Measurements from ENCODE around the gene MMP3.

The MMP3 gene

GRCh38 chr11:102849311-102849710, 5.9 kb upstream of the MMP3 start:
- TF ChIP-seq, protein P1, sequence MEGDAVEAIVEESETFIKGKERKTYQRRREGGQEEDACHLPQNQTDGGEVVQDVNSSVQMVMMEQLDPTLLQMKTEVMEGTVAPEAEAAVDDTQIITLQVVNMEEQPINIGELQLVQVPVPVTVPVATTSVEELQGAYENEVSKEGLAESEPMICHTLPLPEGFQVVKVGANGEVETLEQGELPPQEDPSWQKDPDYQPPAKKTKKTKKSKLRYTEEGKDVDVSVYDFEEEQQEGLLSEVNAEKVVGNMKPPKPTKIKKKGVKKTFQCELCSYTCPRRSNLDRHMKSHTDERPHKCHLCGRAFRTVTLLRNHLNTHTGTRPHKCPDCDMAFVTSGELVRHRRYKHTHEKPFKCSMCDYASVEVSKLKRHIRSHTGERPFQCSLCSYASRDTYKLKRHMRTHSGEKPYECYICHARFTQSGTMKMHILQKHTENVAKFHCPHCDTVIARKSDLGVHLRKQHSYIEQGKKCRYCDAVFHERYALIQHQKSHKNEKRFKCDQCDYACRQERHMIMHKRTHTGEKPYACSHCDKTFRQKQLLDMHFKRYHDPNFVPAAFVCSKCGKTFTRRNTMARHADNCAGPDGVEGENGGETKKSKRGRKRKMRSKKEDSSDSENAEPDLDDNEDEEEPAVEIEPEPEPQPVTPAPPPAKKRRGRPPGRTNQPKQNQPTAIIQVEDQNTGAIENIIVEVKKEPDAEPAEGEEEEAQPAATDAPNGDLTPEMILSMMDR (IDR thresholded peaks at IDR 0.05; ENCODE audit: insufficient read depth, low read depth, low read length, missing control alignments), result no peak
- no peak overlapping the region for H3K4me3 ChIP-seq (ENCODE audit: low read depth, low read length)
- DNase-seq (ENCODE audit: low read depth), result no peak

DNA sequence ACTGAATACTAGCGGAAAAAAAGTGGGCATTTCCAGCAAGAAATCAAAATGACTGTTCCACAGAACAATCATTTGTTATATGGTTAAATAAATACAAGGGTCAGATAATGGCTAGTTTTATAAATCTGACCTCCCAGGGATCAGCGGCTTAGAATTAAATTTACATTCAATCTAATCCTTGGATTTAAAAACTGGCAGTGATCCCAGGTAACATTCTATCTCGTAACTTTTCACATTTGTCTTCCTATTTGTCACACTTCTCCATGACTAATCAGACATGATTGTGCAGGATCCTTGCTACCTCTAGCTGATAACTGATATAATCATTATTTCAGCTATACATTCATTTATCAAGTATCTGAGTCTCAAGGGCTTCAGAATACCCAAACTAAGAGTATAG, 2.9 kb upstream of the MMP3 start:
- no peak overlapping the region for H3K4me3 ChIP-seq (ENCODE audit: low read depth, low read length)
- TF ChIP-seq, protein P1 (IDR thresholded peaks at IDR 0.05; ENCODE audit: insufficient read depth, low read depth, low read length, missing control alignments), result no peak
- no peak for DNase-seq (ENCODE audit: low read depth)

GRCh38 chr11:102842930-102843329, 479 bp downstream of the MMP3 start:
- no peak for DNase-seq (ENCODE audit: low read depth)
- TF ChIP-seq, protein P1 (IDR thresholded peaks at IDR 0.05; ENCODE audit: insufficient read depth, low read depth, low read length, missing control alignments), result no peak
- no peak overlapping the region for H3K4me3 ChIP-seq (ENCODE audit: low read depth, low read length)

GRCh38 chr11:102840018-102840417, 3.4 kb downstream of the MMP3 start:
- TF ChIP-seq, protein P1 (IDR thresholded peaks at IDR 0.05; ENCODE audit: insufficient read depth, low read depth, low read length, missing control alignments), result no peak
- H3K4me3 ChIP-seq (ENCODE audit: low read depth, low read length), result no peak overlapping the region
- no peak for DNase-seq (ENCODE audit: low read depth)

GRCh38 chr11:102837646-102838045, 5.8 kb downstream of the MMP3 start:
- no peak for DNase-seq (ENCODE audit: low read depth)
- TF ChIP-seq, protein P1 (IDR thresholded peaks at IDR 0.05; ENCODE audit: insufficient read depth, low read depth, low read length, missing control alignments), result no peak
- no peak overlapping the region for H3K4me3 ChIP-seq (ENCODE audit: low read depth, low read length)

GRCh38 chr11:102837156-102837555, 6.3 kb downstream of the MMP3 start:
- TF ChIP-seq, protein P1 (IDR thresholded peaks at IDR 0.05; ENCODE audit: insufficient read depth, low read depth, low read length, missing control alignments), result no peak
- no peak overlapping the region for H3K4me3 ChIP-seq (ENCODE audit: low read depth, low read length)
- DNase-seq (ENCODE audit: low read depth), result no peak

DNA sequence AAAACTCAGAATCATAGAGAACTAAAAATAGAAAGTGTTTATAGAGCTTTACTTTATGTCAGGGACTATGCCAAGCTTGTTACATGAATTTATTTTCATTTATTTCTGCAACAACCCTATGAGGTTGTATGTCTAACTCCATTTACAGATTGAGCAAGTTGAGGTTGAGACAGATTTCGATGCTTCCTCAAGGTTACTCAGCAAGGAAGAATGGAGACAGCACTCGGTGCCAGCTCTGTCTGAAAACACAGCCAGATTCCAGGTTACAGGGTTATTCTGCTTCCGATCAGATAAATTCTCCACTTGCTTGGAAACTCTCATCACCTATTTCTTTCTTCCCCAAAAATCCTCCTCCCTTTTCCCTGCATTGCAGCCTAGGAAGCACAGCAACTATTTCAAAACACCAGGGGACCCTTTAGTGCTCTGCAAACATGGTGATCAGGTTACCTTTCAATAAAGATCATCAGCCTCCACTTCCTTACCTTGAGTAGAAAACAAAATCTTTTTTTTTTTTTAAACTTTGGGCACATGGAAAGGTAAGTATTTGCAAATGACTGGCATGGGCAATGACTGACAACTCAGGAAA, 7.0 kb downstream of the MMP3 start:
- DNase-seq (ENCODE audit: low read depth), result no peak
- no peak overlapping the region for H3K4me3 ChIP-seq (ENCODE audit: low read depth, low read length)
- TF ChIP-seq, protein P1 (IDR thresholded peaks at IDR 0.05; ENCODE audit: insufficient read depth, low read depth, low read length, missing control alignments), result no peak
